Activated CD4-positive, alpha-beta T cell treated with anti-CD3 and anti-CD28 coated beads for 48 hours (primary cell): Measurements from ENCODE around the gene ZDHHC3.
A peak's percentile ranks its signal among the peaks of the same experiment; 100 is the strongest.
"Not testable (repeated sequence)": the region's sequence is repeated elsewhere in the genome, so short reads cannot be mapped to it uniquely, and the experiment has no call there.

Experiments used
- DNase-seq: peaks from one replicate; pipeline ENCODE4 v3.0.0-alpha.2; 2020

Gene ZDHHC3

GRCh38 chr3:44962621-44963393 lies 13.2 kb downstream of the ZDHHC3 start:
- DNase-seq = no peak

DNA sequence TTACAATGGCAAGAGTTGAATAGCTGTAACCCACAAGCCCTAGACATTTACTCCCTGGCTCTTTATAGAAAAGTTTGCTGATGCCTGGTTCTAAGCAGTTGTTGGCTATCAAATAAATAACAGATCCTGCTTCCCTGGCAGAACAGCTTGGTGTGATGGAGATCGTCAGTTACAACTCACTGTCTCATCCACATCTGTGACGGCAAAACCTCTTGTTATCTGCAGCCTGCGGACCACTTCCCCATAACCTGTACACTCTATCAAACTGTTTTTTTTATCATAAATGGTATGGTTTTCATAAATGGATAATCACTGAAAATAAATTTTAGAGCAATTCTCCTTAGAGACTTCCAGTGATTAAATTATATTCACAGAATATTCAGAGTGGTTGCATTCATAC lies 14.1 kb downstream of the ZDHHC3 start:
- DNase-seq = no peak

DNA sequence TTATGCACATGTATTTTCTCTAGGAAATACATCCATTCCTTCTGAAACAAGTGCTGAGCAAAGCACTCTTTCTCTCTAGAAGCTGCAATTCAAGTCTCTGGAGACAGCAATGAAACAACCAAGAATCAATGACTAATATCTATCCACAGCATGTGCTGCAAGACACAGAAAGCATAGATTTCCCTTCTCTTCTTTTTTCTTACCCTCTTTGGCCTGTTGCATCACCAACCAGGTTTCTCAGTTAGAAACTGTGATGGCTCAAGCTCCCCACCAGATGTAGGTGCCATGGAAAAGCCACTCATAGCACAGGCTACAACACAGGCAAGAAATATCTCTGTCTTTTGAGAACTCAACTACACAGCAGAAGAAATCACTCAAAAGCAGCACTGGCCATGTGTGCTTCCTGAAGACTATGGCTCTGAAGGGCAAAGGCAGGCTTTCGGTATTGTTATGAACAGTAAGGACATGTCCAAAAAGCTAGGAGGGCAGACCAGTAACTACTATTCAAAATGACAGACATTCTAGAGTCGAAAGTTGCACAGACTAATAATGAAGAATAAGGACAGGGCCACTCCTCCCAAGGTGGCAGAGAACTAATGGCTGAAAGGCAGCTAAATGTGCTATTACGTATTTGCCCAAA lies 15.5 kb downstream of the ZDHHC3 start:
- DNase-seq = peak; percentile 8

GRCh38 chr3:44958386-44958785 lies 17.6 kb downstream of the ZDHHC3 start:
- DNase-seq = no peak

GRCh38 chr3:44957986-44958385 lies 18.0 kb downstream of the ZDHHC3 start:
- DNase-seq = no peak

DNA sequence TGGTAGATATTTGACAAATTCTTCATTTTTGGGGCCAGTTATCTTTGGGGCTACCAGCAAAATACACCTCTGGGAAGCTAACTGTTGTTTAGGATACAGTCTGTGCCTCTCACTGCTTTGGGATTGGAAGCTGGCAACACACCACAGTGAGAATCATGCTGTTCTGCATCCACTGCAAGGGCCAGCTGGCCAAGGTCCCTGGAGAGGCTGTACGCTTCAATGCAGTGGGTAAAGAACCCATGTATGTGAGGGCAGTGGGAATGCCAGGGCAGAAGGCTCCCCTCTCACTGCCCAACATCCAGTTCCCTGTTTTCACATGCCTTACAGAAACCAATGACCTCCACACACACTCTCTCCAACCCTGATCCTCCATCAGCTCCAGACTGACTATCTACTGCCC lies 20.1 kb downstream of the ZDHHC3 start:
- no peak for DNase-seq

- DNase-seq = no peak
Measured at GRCh38 chr3:44954962-44955361, 21.0 kb downstream of the ZDHHC3 start.

- DNase-seq = no peak
Measured at GRCh38 chr3:44954304-44954703, 21.7 kb downstream of the ZDHHC3 start.

DNA sequence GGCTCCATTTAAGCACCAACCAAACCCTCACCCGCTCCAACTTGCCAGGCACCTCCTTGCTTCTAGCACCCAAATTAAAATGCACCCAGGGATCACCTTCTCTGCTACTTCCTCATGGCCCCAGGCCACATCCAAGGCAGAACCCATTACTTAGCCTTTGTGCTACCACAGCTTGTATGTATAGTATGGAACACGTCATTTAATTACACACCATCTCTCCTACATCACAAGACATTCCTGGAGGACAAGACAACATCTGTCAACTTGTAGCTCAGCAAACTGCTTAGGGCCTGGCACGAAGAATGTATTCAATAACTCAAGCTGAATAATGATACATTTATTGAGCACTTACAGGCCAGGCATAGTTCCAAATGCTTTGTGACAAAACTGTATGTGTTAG lies 23.3 kb downstream of the ZDHHC3 start:
- DNase-seq = no peak

DNA sequence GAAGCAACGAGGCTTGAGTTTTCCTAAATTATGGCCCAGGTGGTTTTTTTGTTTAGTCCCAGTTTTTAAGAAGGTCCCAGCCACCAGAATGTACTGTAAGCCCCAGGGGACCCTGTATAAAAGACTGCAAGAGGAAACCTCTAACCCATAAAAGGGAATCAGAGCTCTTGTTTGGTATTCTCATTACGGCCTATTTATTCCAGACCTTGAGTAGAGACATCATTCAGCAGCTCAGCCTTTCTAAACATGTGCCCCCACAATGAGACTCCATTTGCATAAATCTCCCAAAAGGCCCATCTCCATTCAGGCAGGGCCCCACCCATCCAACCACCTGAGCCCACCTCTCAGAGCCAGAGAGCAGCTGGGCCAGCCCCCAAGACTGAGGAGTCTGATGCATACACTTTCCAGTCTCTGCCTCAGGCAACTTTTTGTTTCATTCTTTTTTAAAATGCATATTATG lies 25.7 kb downstream of the ZDHHC3 start:
- DNase-seq = no peak

DNA sequence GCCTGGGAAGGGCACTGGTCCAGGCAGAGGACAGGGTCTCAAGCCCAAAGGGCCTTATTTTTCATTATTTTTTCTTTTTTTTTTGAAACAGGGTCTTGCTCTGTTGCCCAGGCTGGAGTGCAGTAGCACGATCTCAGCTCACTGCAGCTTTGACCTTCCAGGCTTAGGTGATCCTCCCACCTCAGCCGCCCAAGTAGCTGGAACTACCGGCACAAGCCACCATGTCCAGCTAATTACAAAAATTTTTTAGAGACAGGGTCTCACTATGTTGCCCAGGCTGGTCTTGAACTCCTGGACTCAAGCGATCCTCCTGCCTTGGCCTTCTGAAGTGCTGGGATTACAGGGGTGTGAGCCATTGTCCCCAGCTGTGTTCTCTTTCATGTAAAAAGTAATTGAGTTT lies 26.2 kb downstream of the ZDHHC3 start:
- not testable (repeated sequence) for DNase-seq

DNA sequence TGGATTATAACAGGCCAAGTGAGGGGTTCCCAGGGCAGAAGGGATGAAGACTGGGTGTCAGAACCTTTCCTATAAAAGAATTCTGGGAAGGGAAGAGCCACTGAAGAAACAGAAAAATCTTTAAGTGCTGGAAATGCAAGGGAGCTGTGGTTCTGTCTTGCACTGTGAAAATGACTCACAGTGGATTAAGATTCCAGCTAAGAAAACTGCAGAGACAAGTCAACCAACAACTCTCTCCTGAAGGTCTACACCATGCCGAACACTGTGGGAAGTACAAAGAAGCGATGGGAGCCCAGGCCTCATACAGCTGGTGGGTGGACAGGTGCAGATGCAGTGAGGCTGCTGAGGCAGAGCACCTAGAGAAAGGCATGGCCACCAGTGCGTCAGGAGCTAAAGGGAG lies 27.7 kb downstream of the ZDHHC3 start:
- no peak for DNase-seq

DNA sequence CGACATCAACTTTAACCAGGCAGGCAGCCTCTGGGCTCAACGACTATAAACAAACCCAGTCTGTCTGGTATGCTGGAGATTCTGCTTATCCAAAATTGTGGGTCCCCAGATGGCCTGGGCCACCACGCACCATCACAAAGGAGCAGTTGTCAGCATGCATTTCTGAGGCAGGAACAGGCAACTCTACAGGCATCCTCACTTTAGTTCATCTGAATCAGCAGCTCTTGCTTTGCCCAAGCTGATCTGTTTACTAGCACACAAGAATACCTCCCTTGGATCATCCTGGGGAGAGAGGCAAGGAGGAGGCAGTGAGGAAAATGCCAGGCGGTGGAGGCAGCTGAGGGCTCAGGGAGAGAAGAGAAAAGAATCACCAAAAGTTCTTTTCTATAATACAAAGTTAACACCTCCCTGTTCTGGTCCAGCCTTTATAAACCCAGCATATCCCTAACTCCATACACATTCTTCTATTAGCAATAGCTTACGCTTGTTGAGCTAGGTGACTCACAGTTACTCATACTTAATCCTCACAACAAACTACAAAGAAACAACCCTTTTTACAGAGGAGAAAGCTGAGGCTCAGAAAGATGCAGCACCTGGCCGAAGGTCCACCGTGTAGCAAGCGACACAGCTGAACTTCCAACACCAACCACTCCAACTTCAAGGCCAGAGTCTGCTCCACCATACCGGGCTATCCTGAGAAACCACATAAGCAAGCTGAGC lies 33.6 kb downstream of the ZDHHC3 start:
- no peak for DNase-seq

DNA sequence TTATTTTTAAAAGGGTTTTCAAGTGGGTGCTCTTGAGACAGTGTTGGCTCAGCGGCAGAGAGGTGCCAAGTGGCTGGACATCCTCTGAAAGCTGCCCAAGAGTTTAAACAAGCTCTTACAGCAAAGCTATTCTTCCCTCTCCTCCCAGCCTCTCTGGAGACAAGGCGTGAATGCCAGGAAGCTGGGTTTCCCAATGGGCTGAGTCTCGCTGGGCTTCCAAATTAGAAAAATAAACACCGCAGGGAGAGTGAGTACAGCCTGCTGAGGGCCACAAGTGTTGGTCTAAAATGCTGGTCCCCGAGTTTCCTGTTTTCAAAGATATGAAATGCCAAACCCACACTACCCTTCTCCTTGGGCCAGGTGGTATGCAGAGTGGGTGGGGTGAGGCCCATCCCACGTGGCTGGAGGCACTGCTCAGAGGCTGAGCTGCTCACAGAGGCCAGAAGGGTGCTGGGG lies 36.4 kb downstream of the ZDHHC3 start:
- no peak for DNase-seq

DNA sequence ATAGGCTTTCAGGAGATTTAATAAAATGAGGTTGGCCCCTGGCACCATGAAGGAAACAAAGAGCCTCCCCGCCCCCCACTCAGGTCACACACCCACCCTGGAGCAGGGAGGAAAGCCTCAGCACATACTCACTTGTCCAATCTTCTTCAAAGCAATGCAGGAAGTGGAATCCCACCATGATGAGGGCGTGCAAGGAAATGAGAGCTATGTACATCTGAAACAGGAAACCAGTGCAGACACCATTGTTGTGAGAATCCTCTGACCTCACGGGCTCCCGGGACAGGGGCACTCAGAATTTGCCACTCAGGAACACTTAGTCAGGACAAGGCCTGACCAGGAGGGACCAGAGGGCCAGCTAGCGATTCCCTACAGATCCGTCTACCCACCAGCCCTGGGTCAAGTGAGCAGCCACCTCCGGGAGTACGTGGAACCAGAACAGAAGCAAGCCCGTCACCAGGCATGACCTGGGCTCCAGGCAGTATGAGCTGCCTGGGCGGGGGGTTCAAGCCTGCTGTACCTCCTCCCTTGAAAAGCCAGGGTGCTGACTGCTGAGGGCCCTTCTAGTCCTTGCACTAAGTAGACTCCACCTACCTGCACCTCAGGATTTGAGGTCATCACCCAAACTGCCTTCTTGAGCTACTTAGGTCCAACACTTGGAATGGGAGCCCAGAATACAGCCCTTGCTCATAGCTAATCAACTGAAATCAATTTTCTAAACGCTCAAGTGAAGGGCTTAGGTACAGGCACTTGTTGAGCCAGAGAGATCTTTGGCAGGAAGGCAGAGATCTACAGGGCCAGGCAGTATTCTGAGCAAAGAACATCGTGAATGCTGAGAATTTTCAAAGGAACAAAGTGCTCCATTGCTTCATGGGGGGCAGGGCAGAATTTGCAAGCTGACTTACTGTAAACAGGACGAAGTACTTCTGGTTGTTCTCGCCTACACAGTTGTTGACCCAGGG lies 42.7 kb downstream of the ZDHHC3 start:
- no peak for DNase-seq

GRCh38 chr3:44932271-44932670 lies 43.7 kb downstream of the ZDHHC3 start:
- no peak for DNase-seq

DNA sequence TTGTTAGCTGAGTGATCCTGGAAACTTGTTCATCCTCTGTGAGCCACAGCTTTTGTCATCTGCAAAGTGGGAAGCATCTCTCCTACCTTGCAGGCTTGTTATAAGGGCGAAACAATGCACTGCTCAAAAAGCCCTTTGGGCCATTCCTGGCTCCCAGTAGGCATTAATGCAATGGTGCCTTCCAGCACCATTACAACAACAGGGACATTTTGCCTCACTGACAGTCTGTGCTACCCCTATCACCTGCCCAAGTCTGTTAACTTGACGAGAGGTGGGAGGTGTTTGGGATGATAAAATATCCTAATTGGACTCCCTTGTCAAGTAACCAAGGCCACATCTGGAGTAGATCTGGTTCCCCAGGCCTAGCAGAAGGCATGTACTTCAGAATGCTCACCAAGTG lies 44.2 kb downstream of the ZDHHC3 start:
- no peak for DNase-seq

DNA sequence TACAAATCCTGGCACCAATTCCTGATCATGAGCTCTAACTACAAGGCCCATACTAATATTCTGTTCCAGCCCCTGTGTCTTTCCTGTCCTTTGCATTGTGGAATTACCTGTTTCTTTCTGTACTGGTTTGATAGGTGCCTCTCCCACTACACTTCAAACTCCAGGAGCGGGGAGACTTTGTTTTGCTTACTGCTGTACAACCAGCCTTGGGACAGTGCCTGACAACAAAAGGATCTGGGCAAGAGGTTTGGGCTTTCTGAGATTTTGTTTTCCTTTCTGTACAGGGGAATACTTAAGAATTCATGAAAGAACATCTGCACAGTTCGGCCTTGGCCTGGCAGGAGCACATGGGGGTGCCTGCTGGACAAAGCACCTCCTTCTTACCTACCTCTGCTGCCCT lies 45.1 kb downstream of the ZDHHC3 start:
- DNase-seq = no peak

DNA sequence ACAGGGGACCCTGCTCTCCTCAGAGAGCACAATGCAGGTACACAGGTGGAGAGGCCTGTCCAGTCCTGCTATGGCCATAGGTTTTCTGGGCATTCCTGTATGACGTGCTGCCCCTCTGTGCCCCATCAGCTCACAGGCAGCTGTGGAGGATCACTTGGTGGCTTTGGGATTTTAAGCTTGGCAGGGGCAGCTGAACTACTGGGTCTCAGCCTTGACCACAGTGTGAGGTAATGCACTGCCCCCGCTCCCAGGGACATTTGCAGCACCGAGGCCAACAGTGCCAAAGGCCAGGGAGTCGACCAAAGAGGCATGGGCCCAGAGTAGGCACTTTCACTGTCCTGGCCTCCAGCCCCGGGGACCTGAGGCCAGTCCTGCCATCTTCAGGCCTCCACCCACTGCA lies 46.2 kb downstream of the ZDHHC3 start:
- DNase-seq = no peak

GRCh38 chr3:44927371-44927770 lies 48.6 kb downstream of the ZDHHC3 start:
- no peak for DNase-seq

DNA sequence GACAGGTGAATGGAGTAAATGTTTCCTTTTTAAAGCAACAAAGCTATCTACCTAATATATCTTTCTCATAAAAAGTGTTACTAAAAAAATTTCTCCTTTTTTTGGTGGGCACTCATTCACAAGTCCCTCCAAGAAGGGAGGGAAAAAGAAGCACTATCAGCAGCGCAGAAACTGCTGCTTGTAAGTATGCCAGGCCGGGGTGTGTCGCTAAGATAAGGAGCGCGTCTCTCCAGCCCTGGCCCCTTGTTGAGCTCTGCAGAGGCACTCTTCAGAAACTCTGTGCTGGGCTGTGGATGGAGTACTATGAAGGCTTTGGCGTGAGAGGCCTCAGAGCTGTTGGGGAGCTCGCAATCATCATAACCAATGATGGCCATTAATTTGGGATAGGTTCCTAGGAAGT lies 49.1 kb downstream of the ZDHHC3 start:
- no peak for DNase-seq

DNA sequence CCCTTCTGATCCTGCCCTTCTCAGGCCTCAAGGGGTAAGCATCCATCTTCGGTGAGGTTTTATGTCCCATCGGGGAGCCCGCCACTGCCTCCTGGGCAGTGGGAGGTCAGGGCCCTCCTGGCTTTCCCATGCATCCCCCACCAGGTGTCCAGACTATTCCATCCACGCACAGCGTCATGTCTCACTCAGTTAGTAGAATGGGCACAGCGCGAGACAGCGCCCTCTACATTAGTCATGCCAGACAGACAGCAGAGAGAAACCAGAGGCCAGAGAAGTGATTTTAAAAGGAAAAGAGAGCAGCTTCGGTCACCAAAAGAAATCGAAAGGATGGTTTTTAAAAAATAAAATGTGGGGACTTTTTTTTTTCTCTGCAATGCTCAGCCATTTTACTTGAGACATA lies 49.8 kb downstream of the ZDHHC3 start:
- no peak for DNase-seq
